GM21737 (cell line): ENCODE results near the gene MYBBP1A.
"Not testable (repeated sequence)": the region's sequence is repeated elsewhere in the genome, so short reads cannot be mapped to it uniquely, and the experiment has no call there.

Experiments used
- ATAC-seq: cut with Tn5 transposase; IDR thresholded peaks from one replicate; pipeline ENCODE4 v1.9.1; 2021; ENCODE audit warnings: mild to moderate bottlenecking, moderate library complexity; ENCODE audit not compliant: unreplicated experiment

The MYBBP1A gene

DNA sequence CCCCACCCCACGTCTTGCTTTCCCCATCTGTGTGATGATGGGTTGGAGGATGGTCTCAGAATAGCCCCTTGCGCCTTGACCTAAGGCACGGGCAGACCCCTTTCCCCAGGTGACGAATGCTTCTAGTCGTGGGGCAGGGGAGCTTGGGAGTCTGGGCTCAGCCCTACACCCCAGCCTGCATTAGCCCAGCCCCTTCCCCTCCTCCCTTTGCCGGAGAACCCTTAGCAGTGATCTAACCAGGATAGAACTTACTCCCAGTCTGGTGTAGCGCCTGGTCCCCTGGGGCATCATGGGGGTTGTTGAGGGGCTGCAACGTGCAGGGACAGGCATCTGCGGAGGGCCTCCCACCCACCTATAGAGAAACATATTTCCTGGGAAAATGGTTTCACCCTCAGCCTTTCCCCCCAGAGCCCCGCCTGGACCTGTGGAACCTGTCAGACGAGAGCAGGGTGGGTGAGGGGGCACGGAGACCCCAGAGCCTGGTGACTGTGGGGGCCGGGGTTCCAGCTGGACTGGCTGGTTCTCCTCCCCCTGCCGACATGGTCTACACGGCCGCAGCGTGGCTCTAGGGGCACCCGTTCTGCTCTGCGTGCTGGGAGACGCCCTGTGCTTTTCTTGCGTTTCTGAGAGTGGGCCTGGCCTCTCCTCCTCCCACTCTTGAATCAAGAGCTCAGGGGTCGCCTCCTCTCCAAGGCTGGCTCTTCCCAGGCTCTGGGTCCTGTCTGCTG is 33.9 kb upstream of the MYBBP1A start:
- no peak for ATAC-seq

DNA sequence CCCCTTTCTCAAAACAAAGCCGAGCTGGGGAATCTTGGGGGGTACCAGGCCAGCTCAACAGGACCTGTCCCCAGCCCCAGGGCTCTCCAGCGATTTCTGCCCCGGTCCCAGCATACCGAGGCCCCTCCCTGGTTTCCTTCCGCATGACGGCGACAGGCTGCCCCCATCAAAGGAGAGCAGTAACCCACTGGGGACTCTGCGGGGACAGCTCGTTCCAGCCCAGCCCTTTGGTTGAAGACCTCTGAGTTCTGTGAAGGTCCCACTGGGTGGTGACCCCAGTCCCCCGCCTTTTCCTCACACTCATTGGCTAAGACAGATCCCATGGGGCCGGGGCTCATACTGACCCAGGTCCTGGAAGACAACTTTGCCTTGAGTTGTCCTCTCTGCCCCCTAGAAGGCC is 33.2 kb upstream of the MYBBP1A start:
- ATAC-seq: no peak

DNA sequence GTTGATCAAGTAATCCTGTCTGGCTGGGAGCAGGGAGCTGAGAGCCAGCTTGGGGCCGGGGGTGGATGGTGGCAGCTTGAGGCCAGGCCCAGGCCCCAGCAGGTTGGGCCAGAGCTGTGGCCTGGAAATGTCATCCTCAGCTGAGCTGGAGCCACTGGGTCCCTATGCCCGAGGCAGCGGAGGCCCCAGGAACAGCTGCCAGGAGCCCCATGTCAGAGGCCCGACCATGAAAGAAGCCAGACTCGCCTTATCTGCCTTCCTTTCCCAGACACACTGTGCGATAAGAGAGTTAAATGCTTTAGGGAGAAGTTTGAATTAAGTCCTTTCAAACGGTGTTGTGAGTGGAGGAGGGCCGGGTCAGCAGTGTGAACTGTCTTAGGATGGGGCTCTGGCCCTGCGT is 32.6 kb upstream of the MYBBP1A start:
- ATAC-seq: no peak

DNA sequence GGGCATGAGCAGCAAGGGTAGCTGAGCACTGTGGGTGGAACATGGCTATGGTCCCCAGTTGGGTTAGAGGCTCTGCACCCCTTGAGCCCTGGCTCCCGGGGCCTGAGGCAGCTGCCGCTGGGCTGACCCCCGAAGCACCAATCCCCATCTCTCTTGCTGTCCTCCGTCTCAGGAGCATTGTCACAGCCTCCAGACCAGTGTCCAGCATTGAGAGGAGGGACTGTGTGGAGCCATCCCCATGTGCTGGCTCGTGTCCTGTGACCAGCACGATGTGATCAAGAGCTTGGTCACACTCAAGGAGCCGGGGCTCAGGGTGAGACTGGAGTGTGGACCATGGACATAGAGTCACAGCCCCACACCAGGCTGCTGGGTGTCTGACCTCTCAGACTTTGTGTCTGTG is 32.0 kb upstream of the MYBBP1A start:
- no peak for ATAC-seq

DNA sequence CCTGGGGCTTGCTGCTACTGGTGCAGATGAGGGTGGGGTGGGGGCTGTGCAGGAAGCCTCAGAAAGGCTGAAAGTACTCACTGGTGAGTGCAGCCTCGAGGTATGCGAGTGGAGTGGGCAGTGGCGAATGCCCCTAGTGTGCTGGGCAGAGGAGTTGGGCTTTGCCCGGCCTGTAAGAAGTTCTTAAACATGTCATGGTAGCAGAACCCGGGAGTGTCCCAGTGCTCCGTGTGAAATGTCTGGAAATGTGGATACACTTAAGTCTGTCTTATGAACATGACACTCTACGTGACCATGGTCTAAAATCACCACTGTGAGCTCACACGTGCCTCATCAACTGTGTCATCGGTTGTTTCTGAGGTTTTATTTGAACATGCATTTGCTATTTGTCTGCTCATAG is 30.9 kb upstream of the MYBBP1A start:
- ATAC-seq: no peak

DNA sequence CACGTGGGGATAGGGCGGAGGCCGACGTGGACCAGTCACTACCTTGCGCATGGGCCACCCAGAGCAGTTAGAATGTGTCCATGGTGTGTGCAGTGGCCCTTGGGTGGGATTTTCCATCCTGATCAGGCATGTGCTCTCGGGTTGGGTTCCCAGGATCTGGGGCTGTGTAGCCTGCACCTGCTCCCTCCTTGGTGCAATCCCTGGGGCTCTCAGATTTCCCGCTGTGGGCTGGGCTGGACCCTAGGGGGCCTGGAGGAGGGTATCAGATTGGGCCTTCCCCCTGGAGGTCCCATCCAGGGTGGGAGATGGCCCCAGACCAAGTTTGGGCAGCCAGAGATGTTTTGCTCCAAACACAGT is 30.4 kb upstream of the MYBBP1A start:
- ATAC-seq: no peak

DNA sequence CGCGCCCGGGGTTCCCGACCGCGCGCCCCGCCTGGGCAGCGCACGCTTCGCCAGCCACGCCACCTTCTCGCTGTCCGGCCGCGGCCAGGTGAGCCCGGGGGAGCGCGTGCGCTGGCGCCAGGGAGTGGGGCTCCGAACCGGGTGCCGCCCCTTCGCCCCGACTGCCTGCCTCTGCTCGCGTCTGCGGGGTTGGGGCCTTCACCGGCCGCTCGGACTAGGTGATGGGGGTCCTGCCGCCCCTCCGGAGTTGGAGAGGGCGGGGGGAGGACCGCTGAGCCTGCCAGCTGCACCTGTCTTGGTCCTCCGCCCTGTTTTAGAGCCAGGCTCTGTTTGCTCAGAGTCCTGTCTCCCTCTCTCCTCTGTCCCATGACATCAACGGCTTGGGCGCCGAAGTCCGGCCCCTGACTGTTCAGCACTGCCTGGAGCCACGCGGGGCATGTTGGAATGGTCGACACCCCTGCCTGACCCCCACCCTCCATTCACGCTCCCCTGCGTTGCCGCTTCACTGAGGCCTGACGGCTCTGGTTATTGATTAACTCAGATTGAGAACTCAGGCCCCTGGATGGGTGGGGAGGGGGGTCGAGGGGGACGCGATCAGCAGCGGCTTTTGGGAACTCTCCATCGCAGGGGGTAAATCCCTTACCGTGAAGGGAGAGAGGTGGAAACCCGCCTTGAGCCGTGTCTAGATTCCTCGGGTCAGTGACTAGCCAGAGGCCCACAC is 29.9 kb upstream of the MYBBP1A start:
- no peak for ATAC-seq

GRCh38 chr17:4584101-4584916 is 29.1 kb upstream of the MYBBP1A start, which contains the start of gene SMTNL2:
Gene SMTNL2 (plus strand): TSS chr17:4584529. CDS start chr17:4584606, 77 bp downstream.
- no peak for ATAC-seq

DNA sequence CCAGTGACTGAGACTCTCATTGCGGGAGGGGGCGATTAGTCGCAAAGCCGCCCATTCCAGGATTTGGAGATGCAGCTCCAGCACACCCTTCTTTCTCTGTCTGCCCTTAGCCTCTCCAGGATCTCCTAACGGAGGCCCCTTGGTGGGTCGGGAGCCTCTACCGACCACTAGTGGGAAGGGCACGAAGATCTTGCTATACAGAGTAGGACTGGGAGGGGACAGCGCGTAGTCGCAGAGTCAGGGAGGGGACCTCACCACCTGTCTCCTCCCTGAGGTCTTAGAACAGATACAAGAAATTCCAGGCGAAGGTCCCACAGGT is 28.6 kb upstream of the MYBBP1A start:
- no peak for ATAC-seq

- ATAC-seq: no peak
These were observed 28.0 kb upstream of the MYBBP1A start for GRCh38 chr17:4583206-4583605.

GRCh38 chr17:4582691-4583090 is 27.5 kb upstream of the MYBBP1A start:
- no peak for ATAC-seq

GRCh38 chr17:4582101-4582501 is 26.9 kb upstream of the MYBBP1A start:
- ATAC-seq: no peak

DNA sequence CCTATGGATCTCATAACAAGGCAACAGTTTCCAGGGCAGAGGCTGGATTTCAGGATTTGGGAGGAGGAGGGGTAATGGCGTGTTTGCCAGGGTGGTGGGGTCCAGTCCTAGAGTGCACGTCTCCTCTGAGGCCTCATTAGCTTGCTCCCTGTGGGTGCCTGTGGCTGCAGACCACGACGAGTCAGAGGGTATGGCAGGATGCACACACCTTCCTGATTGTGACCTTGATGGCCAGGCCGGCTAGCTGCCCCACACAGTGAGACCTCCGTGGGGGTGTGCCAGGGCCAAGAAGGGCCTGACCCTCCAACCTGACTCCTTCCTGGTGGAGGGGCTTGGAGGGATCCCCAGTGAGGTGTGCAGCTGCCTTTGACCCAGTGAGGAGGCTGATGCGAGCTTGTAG is 25.1 kb upstream of the MYBBP1A start:
- no peak for ATAC-seq

- no peak for ATAC-seq
These were observed 24.5 kb upstream of the MYBBP1A start for GRCh38 chr17:4579678-4580077.

GRCh38 chr17:4578349-4578748 is 23.2 kb upstream of the MYBBP1A start:
- not testable (repeated sequence) for ATAC-seq

GRCh38 chr17:4577386-4577993 is 22.3 kb upstream of the MYBBP1A start:
- no peak for ATAC-seq

GRCh38 chr17:4576729-4577322 is 21.6 kb upstream of the MYBBP1A start:
- ATAC-seq: no peak

DNA sequence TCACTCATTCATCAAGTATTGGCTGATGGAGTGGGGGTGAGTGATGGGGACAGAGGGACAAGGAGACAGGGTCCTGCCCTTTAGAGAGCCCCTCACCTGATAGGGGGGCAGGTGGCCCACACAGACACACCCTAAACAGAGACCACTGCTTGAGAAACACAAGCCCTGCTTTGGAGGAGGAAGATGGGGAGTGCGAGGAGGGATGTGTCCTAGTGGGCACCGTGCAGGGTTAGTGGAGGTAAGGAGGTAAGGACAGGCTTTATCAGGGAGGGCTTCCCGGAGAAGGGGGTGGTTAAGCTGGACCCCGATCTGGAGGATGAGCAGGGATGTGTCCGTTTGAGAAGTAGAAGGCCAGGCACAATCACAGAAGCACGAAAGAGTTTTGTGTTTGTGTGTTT is 21.0 kb upstream of the MYBBP1A start:
- no peak for ATAC-seq

DNA sequence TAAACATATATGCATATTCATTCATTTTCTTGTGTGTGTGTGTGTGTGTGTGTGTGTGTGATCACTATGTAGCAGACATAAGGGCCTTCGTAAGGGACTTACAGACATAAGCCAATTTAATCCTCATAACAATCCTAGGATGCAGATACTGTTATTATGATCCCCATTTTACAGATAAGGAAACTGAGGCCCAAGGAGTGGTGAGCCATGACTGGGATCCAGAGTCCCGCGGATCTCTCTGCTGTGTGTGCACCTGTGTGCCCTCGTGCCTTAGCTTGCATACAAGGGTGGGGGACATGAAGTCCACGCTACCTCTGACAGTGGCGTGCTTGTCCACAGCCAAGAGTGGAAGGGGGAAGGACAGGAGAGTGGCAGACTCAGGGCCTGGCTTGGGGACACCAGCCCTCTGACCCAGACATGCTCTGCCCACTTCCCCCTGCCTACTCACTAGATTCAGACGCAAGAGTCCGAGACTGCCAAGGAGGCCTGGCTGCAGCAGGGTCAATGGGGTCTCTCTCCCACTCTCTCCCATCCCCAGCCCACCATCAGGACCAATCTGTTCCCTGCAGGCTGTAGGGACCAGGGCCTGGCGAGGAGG is 19.4 kb upstream of the MYBBP1A start:
- ATAC-seq: no peak

GRCh38 chr17:4573669-4574068 is 18.5 kb upstream of the MYBBP1A start:
- no peak for ATAC-seq

GRCh38 chr17:4573115-4573514 is 17.9 kb upstream of the MYBBP1A start:
- ATAC-seq: no peak
